HCT116 (cell line): Measurements from ENCODE around the gene CCND1. TPM values are rescaled to one million over a fixed set of nuclear protein-coding genes. Genes with fewer than 3 reads are reported as not detected.
A peak's percentile ranks its signal among the peaks of the same experiment; 100 is the strongest.

Experiments used
- ATAC-seq: fragments of 200-7000 bp; cut with Tn5 transposase; 2 replicates; pipeline ENCODE4 v1.9.1; 2020; ENCODE audit warnings: mild to moderate bottlenecking, moderate library complexity
- BruUV-seq: library from RNA; stranded (reverse); fragments of 400-500 nt; replicated peaks from 2 replicates; lab custom pipeline; 2021; lab: Mats Ljungman, UMichigan
- CTCF ChIA-PET: fragments of 300-600 bp; sonication (Branson Sonifier 250); formaldehyde crosslinking; loops from one replicate; lab custom pipeline; 2021; ENCODE audit warnings: antibody characterized with exemption; lab: Charles Lee
- POLR2A ChIA-PET: fragments of 300-600, 350-600 bp; sonication (Branson Sonifier 250); formaldehyde crosslinking; loops from one replicate; lab custom pipeline; 2021; ENCODE audit warnings: antibody characterized with exemption; lab: Charles Lee
- RAD21 ChIA-PET, 2 experiments: fragments of 300-600 bp; sonication (Branson Sonifier 250); formaldehyde crosslinking; loops; one replicate each; lab custom pipeline; 2023; ENCODE audit warnings: low total read pairs in 2 of 2; ENCODE audit not compliant: uncharacterized antibody in 2 of 2, unreplicated experiment in 2 of 2, low non-redundant PET in 1 of 2; lab: Charles Lee
- DNase-seq: peaks from one replicate; pipeline ENCODE4 v3.0.0-alpha.2; 2010; ENCODE audit warnings: low read depth, low spot score
- H2AFZ ChIP-seq: fragments of 200-600 bp; shearing (Covaris generic), sonication (generic); 2 replicates; pipeline ENCODE4 v1.6.1; 2017; ENCODE audit warnings: low read depth, mixed run types, mixed read lengths, antibody characterized with exemption, low read length; ENCODE audit not compliant: poor library complexity, severe bottlenecking
- H3K27ac ChIP-seq: 2 replicates; pipeline ENCODE4 v1.5.1; 2012; ENCODE audit warnings: low read depth, low read length
- H3K27me3 ChIP-seq: fragments of 200-600 bp; sonication (generic); 2 replicates; pipeline ENCODE4 v1.6.1; 2016; ENCODE audit warnings: mixed run types, low read length, mixed read lengths; ENCODE audit not compliant: insufficient read depth
- H3K36me3 ChIP-seq, 2 experiments: fragments of 200-500 bp in 1 of 2; fragments of 200-600 bp in 1 of 2; sonication (Bioruptor generic) in 1 of 2; sonication (generic) in 1 of 2; 2 replicates each; pipeline versions ENCODE4 v1.5.1 to v1.6.1; 2014 to 2016; ENCODE audit warnings: low read length in 2 of 2, inconsistent platforms in 1 of 2, mixed read lengths in 1 of 2, mixed run types in 1 of 2; ENCODE audit not compliant: insufficient read depth in 2 of 2, control insufficient read depth in 1 of 2
- H3K4me1 ChIP-seq, 2 experiments: fragments of 200-600 bp in 1 of 2; sonication (generic) in 1 of 2; 2 replicates each; pipeline versions ENCODE4 v1.5.1 to v1.6.1; 2012 to 2017; ENCODE audit warnings: low read length in 2 of 2, inconsistent platforms in 1 of 2, mild to moderate bottlenecking in 1 of 2, mixed read lengths in 1 of 2, mixed run types in 1 of 2, moderate library complexity in 1 of 2; ENCODE audit not compliant: insufficient read depth in 2 of 2, control insufficient read depth in 1 of 2
- H3K4me2 ChIP-seq: fragments of 200-600 bp; sonication (generic); 2 replicates; pipeline ENCODE4 v1.6.1; 2017; ENCODE audit warnings: mixed run types, low read length, mixed read lengths
- H3K4me3 ChIP-seq, 2 experiments: fragments of 200-600 bp in 1 of 2; sonication (generic) in 1 of 2; replicated peaks in 1 of 2; 2 replicates each; pipeline ENCODE4 v1.5.1; 2011 to 2016; ENCODE audit warnings: low read length in 2 of 2, control low read depth in 1 of 2, low read depth in 1 of 2, mild to moderate bottlenecking in 1 of 2, mixed read lengths in 1 of 2, mixed run types in 1 of 2
- H3K79me2 ChIP-seq: fragments of 200-600 bp; sonication (generic); 2 replicates; pipeline ENCODE4 v1.6.1; 2017; ENCODE audit warnings: mild to moderate bottlenecking, mixed run types, low read length, moderate library complexity, mixed read lengths; ENCODE audit not compliant: insufficient read depth
- H3K9ac ChIP-seq: fragments of 200-600 bp; sonication (generic); 2 replicates; pipeline ENCODE4 v1.6.1; 2016; ENCODE audit warnings: low read length, mixed read lengths
- H3K9me2 ChIP-seq: fragments of 200-600 bp; sonication (generic), shearing (Covaris generic); 2 replicates; pipeline ENCODE4 v1.6.1; 2017; ENCODE audit warnings: mixed run types, mild to moderate bottlenecking, moderate library complexity; ENCODE audit not compliant: insufficient read depth
- H3K9me3 ChIP-seq, 2 experiments: fragments of 200-500 bp in 1 of 2; fragments of 200-600 bp in 1 of 2; sonication (Bioruptor generic) in 1 of 2; sonication (generic) in 1 of 2; 2 replicates each; pipeline ENCODE4 v1.6.1; 2014 to 2017; ENCODE audit warnings: low read length in 2 of 2, mixed read lengths in 2 of 2, inconsistent platforms in 1 of 2, low read depth in 1 of 2, mild to moderate bottlenecking in 1 of 2, mixed run types in 1 of 2, moderate library complexity in 1 of 2; ENCODE audit not compliant: control insufficient read depth in 1 of 2, insufficient read depth in 1 of 2
- H4K20me1 ChIP-seq: fragments of 200-600 bp; sonication (generic), shearing (Covaris generic); 2 replicates; pipeline ENCODE4 v1.6.1; 2017; ENCODE audit warnings: mixed run types, mild to moderate bottlenecking, moderate library complexity; ENCODE audit not compliant: insufficient read depth
- ATF3 ChIP-seq: IDR thresholded peaks from 2 replicates; pipeline ENCODE4 v1.6.1; 2012
- CBX3 ChIP-seq: IDR thresholded peaks from 2 replicates; pipeline ENCODE4 v1.6.1; 2012; ENCODE audit warnings: low read depth
- CEBPB ChIP-seq: IDR thresholded peaks from 2 replicates; pipeline ENCODE4 v1.6.1; 2012; ENCODE audit warnings: low read depth
- CTCF ChIP-seq, 3 experiments: fragments of 200-600 bp in 1 of 3; sonication (generic) in 1 of 3; IDR thresholded peaks in 2 of 3; conservative IDR thresholded peaks in 1 of 3; 2 replicates each; pipeline ENCODE4 v1.5.1; 2012 to 2017; ENCODE audit warnings: low read depth in 2 of 3, low read length in 2 of 3, antibody characterized with exemption in 1 of 3, borderline replicate concordance in 1 of 3, control low read depth in 1 of 3, mild to moderate bottlenecking in 1 of 3, mixed read lengths in 1 of 3, mixed run types in 1 of 3, moderate library complexity in 1 of 3; ENCODE audit not compliant: insufficient read depth in 1 of 3
- EGR1 ChIP-seq: IDR thresholded peaks from 2 replicates; pipeline ENCODE4 v1.6.1; 2012; ENCODE audit warnings: low read depth
- ELF1 ChIP-seq: IDR thresholded peaks from 2 replicates; pipeline ENCODE4 v1.6.1; 2012; ENCODE audit warnings: low read depth, borderline replicate concordance
- EZH2 ChIP-seq: fragments of 200-600 bp; sonication (generic); IDR thresholded peaks from 2 replicates; pipeline ENCODE4 v1.6.1; 2017; ENCODE audit warnings: antibody characterized with exemption, mixed run types
- FOSL1 ChIP-seq: IDR thresholded peaks from 2 replicates; pipeline ENCODE4 v1.6.1; 2012; ENCODE audit warnings: low read depth
- JUND ChIP-seq: IDR thresholded peaks from 2 replicates; pipeline ENCODE4 v1.6.1; 2012
- POLR2AphosphoS5 ChIP-seq: IDR thresholded peaks from 2 replicates; pipeline ENCODE4 v1.6.1; 2011; ENCODE audit warnings: mild to moderate bottlenecking, low read depth, low read length, moderate library complexity
- RAD21 ChIP-seq: IDR thresholded peaks from 2 replicates; pipeline ENCODE4 v1.6.1; 2012; ENCODE audit warnings: low read depth, mild to moderate bottlenecking
- REST ChIP-seq: IDR thresholded peaks from 2 replicates; pipeline ENCODE4 v1.6.1; 2012; ENCODE audit warnings: low read depth
- SRF ChIP-seq: IDR thresholded peaks from 2 replicates; pipeline ENCODE4 v1.6.1; 2012; ENCODE audit warnings: low read depth
- ZFX ChIP-seq: fragments of 450-650 bp; IDR thresholded peaks from 2 replicates; pipeline ENCODE4 v1.6.1; 2017
- ZNF274 ChIP-seq: fragments of 200-500 bp; sonication (Bioruptor generic); IDR thresholded peaks from 2 replicates; pipeline ENCODE4 v1.6.1; 2014; ENCODE audit warnings: mild to moderate bottlenecking, low read depth, low read length, inconsistent platforms
- intact Hi-C: fragments of 100-400 bp; cut with micrococcal nuclease; formaldehyde crosslinking; loops from 2 replicates; pipeline ENCODE4 v1.10.0; 2022
- total RNA-seq: library from RNA; stranded (reverse); gene quantifications from one replicate; pipeline ENCODE4 v1.2.1, GENCODE V29; 2021; ENCODE audit not compliant: unreplicated experiment

Gene CCND1
- total RNA-seq, 1 experiment from 2014 or later, result 601 TPM

GRCh38 chr11:69685348-69685747, 44.4 kb downstream of the CCND1 start:
- no peaks in the 10 kb centered on the region for H4K20me1 ChIP-seq
- no peak overlapping the region for H3K9ac ChIP-seq
- ATAC-seq (no peak), DNase-seq (no peak)
- H3K27ac ChIP-seq, result no peak overlapping the region
- no TSS peak for BruUV-seq
- intact Hi-C loops, result loop anchor here (5.0 kb wide), 1 partner anchor 507 kb away; no protein-coding TSS in a partner anchor
- H3K9me2 ChIP-seq, result no peaks in the 10 kb centered on the region
- POLR2A ChIA-PET, result interaction anchor here (1.1 to 1.2 kb wide), 2 partner anchors 10 to 27 kb away, joined by 3 to 4 read pairs; partner anchors contain the start of gene LTO1
- H3K4me2 ChIP-seq, result peak overlapping the region; percentile 67
- H3K9me3 ChIP-seq, result peaks cover 0 to 7% of the 10 kb centered on the region in 2 experiments; a peak in 1 of 4 replicates
- no peaks in the 10 kb centered on the region for H3K79me2 ChIP-seq
- CTCF ChIA-PET, result interaction anchor here (0.9 to 1.1 kb wide), 2 partner anchors 211 to 222 kb away, joined by 4 to 5 read pairs; no protein-coding TSS in a partner anchor
- no peak for TF ChIP-seq EGR1
- no peak for TF ChIP-seq POLR2AphosphoS5
- no peak for TF ChIP-seq CTCF (IDR thresholded peaks at IDR 0.05 in 2 of 3, conservative IDR thresholded peaks at IDR 0.05 in 1 of 3; ENCODE audit: borderline replicate concordance in 1 of 3, insufficient read depth in 1 of 3, low read depth in 2 of 3, low read length in 2 of 3)
- no peak for TF ChIP-seq CEBPB
- peaks cover 18 to 58% of the 10 kb centered on the region in 2 experiments for H3K4me1 ChIP-seq
- RAD21 ChIA-PET, result no interaction called here
- H3K27me3 ChIP-seq, result no peaks in the 10 kb centered on the region
- peak overlapping the region; percentile 89 for H2AFZ ChIP-seq
- H3K36me3 ChIP-seq, result no peaks in the 10 kb centered on the region
- H3K4me3 ChIP-seq, result 0 out of 4 replicates have a peak overlapping the region, but pooled peaks of 1 of the 2 experiments have one; percentile 26

- BruUV-seq, result no TSS peak
- Histone ChIP-seq H2AFZ (peak overlapping the region; percentile 89), H3K4me3 (no peak overlapping the region), H3K27me3 (no peaks in the 10 kb centered on the region), H3K9me2 (no peaks in the 10 kb centered on the region), H3K4me2 (no peak overlapping the region), H3K27ac (no peak overlapping the region; the same call in 1 of the 2 replicates), H4K20me1 (no peaks in the 10 kb centered on the region), H3K9me3 (peaks cover 0 to 7% of the 10 kb centered on the region in 2 experiments; a peak in 1 of 4 replicates), H3K9ac (no peak overlapping the region), H3K79me2 (no peaks in the 10 kb centered on the region), H3K36me3 (no peaks in the 10 kb centered on the region), H3K4me1 (peaks cover 18 to 58% of the 10 kb centered on the region in 2 experiments)
- ATAC-seq (no peak), DNase-seq (no peak)
- intact Hi-C loops, result loop anchor here (1.0 to 5.0 kb wide), 5 partner anchors 115 to 506 kb away; no protein-coding TSS in a partner anchor
- CTCF ChIA-PET, result no interaction called here
- RAD21 ChIA-PET, result no interaction called here
- POLR2A ChIA-PET, result interaction anchor here (1.2 kb wide), 1 partner anchor 26 kb away, joined by 3 read pairs; no protein-coding TSS in a partner anchor
- TF ChIP-seq CBX3, result no peak
- no peak for TF ChIP-seq SRF
- TF ChIP-seq ZFX, result no peak
- TF ChIP-seq ZNF274, result no peak
- TF ChIP-seq FOSL1, result no peak
- no peak for TF ChIP-seq RAD21
- no peak for TF ChIP-seq EGR1
- no peak for TF ChIP-seq ELF1
- no peak for TF ChIP-seq ATF3
- TF ChIP-seq REST, result no peak
- no peak for TF ChIP-seq JUND
- TF ChIP-seq POLR2AphosphoS5, result no peak
- TF ChIP-seq EZH2, result no peak
Measured at GRCh38 chr11:69686452-69686851, 45.5 kb downstream of the CCND1 start.
